ENCODE results near the gene PXMP4. TPM values are rescaled to one million over a fixed set of nuclear protein-coding genes. Genes with fewer than 3 reads are reported as not detected.
A peak's percentile ranks its signal among the peaks of the same experiment; 100 is the strongest.

PXMP4 gene
- total and polyA plus RNA-seq, 9 of the 15 experiments (the other 6 are each of a cell fraction or from before 2014, with no cell fraction given): 4.8 to 29.1 (median 6.8) TPM

- no peak for TF ChIP-seq ARID3B (CRISPR knock-in tag; IDR thresholded peaks at IDR 0.05; ENCODE audit: borderline replicate concordance)
- TF ChIP-seq FOXP1 (CRISPR knock-in tag; IDR thresholded peaks at IDR 0.05): peak; percentile 13
- no peak for TF ChIP-seq ETV1 (tag; conservative IDR thresholded peaks at IDR 0.05; ENCODE audit: low read depth)
- TF ChIP-seq ERF (CRISPR knock-in tag; IDR thresholded peaks at IDR 0.05): no peak
- 0 out of 4 replicates have a peak, but pooled peaks of 1 of the 2 experiments have one; percentile 56 for TF ChIP-seq KDM1A (IDR thresholded peaks at IDR 0.05)
- TF ChIP-seq SFPQ (IDR thresholded peaks at IDR 0.05; ENCODE audit: low read depth, low read length): no peak
- no peak for TF ChIP-seq ZMIZ1 (IDR thresholded peaks at IDR 0.05; ENCODE audit: low read depth in 2 of 2, low read length in 2 of 2)
- TF ChIP-seq ZFP30 (CRISPR knock-in tag; IDR thresholded peaks at IDR 0.05; ENCODE audit: borderline replicate concordance): no peak
- TF ChIP-seq TSHZ1 (CRISPR knock-in tag; IDR thresholded peaks at IDR 0.05): no peak
- TF ChIP-seq MCM3 (IDR thresholded peaks at IDR 0.05): no peak
- no peak for TF ChIP-seq TCF15 (CRISPR knock-in tag; IDR thresholded peaks at IDR 0.05)
- no peak for TF ChIP-seq ZNF57 (CRISPR knock-in tag; IDR thresholded peaks at IDR 0.05)
- no peak for TF ChIP-seq SMAD1 (IDR thresholded peaks at IDR 0.05; ENCODE audit: low read depth, low read length, partially characterized antibody)
- TF ChIP-seq TBP (optimal IDR thresholded peaks at IDR 0.05; ENCODE audit: low read depth, low read length): peak; percentile 76
- no peak for TF ChIP-seq EWSR1 (IDR thresholded peaks at IDR 0.05; ENCODE audit: borderline replicate concordance, low read depth, partially characterized antibody)
These were observed 677 bp downstream of the PXMP4 start (continued) for GRCh38 chr20:33719277-33719988.
